Heart left ventricle (tissue), 13 donors: Measurements from ENCODE around the gene SPATA25.

Source experiments
- CTCF ChIP-seq, 12 donors: fragments of 200-600 bp; sonication (generic) in 4 of 12; IDR thresholded peaks; one replicate each; pipeline versions ENCODE4 v1.5.0 to v1.8.0; 2018 to 2022; ENCODE audit warnings: antibody characterized with exemption in 12 of 12, mild to moderate bottlenecking in 5 of 12
- POLR2A ChIP-seq, 2 donors: fragments of 450-650 bp; IDR thresholded peaks; one replicate each; pipeline ENCODE4 v1.6.1; 2017; ENCODE audit warnings: antibody characterized with exemption in 2 of 2, mild to moderate bottlenecking in 2 of 2, moderate library complexity in 2 of 2
- donor health status: ischemic (EF 13 %, LVEDD 7.1; RV severe dilation, severe dysfunction).
- donor health status: DM: no; HTN: yes; CAD: no.
- donor health status: DM: no; HTN: no; CAD: no.
- donor health status: ischemic (EF 25% LVEDD 6.9; RV normal size, moderate dysfunction).
- donor health status: ischemic (EF 25% LVEDD 5.7; RV mildly dilated, moderate dysfunction).
- donor health status: ischemic (EF 35%, LVEDD 5.7; RV mildly dilated, moderate dysfunction).
- donor health status: nonischemic (EF 11% LVEDD 7.7; RV severe dilation, severe dysfunction).
- donor health status: DM: yes; HTN: yes; CAD: no.
- donor health status: PGD.
- donor health status: ischemic (EF 29% LVEDD 5.4; RV normal size, mild dysfunction).
- donor health status: nonischemic (EF 23%, LVEDD 6.1; RV moderate dilation, normal function).

GRCh38 chr20:45888681-45889080, 1.3 kb upstream of the SPATA25 start:
- TF ChIP-seq CTCF (IDR thresholded peaks at IDR 0.05) = no peak
- no peak for TF ChIP-seq POLR2A (IDR thresholded peaks at IDR 0.05)
